Ramos (cell line): Measurements from ENCODE around the gene OTOG.

Experiments
- in situ Hi-C: fragments of 300-500 bp; cut with MboI; formaldehyde crosslinking; loops from one replicate; pipeline ENCODE4 v1.14.3; 2022; ENCODE audit warnings: low sequenced_read_pairs; ENCODE audit not compliant: unreplicated experiment

Gene OTOG

GRCh38 chr11:17642370-17642769, 95.3 kb downstream of the OTOG start:
- in situ Hi-C loops = no loop called here

DNA sequence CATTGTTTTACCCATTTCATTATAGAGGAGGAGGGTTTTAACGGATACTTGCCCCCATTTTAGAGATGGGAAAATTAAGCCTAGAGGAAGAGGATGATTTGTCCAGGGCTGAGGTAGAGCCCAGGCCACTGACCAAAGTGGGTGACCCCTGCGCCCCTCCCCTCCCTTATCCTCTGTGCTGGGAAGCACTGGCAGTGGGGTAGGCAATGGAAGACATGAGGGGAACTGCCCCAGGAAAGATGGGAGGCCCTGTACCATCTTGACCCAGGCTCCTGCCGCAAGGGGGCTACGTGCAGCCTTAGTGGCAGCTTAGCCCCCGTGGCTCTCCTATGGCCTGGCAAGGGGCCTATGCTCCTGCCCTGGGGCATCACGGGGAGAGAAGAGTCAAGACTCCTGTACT, 95.9 kb downstream of the OTOG start:
- in situ Hi-C loops = no loop called here

DNA sequence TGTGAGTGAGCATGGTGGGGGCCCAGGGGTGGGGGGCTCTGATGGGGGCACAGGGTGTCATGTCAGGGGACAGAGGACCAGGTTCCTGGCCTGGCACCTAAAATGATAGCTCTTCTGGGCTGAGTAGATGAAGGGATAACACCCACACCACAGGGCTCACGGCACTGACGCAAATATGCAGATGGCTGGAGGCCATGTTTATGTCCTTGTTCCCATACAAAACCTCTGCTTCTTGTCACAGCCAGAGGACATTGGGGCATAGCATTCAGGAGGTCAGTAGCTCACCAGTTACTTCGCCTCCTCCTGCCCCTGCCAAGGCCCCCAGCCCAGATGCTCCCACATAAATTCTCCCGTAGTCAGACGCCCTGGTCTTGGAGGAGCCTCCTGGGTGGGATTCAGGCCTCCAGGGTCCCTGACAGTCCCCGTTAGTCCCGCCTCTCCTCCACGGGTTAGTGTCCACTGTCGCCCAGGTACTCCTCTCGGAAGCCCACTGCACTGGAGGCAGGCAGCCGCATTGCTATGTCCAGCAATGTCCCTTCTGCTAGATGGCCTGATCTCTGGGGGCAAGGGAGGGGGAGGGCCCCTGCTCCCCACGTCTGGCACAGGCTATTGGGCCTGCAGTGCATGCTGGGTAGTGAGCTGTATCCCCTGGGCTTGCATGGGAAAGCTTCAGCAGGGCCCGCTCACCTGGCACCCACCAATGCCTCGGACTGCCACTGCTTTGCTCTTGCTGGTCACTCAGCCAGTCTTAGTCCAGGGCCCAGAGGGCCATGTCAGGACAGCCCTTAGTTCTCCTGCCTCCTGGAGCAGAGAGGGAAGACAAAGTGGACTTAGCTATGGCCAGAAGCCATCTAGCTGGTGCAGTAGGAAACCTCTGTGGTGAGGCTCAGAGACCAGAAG, 96.7 kb downstream of the OTOG start:
- in situ Hi-C loops = no loop called here

DNA sequence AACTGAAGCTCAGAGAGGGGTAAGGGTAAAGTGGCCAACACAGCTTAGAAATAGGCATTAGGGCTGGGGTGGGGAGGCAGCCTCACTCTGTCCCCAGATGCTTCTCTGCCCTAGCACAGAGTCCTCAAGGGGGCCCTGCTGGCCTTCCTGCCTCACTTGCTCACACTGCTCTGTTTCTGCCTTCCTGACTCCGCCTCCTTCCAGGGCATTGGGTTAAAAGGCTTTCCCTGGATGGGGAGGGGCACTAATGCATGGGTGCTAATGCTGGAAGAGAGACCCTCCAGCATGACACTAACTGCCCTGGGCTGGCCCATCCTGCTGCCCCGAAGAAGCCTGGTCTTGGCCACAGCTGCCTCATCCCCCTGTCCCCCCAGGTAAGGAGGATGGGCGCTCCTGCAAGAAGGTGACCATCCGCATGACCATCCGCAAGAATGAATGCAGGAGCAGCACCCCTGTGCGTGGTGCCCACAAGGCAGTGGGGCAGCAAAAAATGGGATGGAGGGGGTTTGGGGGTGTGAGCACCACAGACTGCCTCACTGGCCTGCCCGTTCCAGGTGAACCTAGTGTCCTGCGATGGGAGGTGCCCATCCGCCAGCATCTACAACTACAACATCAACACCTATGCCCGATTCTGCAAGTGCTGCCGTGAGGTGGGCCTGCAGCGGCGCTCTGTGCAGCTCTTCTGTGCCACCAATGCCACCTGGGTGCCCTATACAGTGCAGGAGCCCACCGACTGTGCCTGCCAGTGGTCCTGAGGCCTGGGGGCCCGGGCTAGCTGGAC, 98.3 kb downstream of the OTOG start:
- in situ Hi-C loops = no loop called here

DNA sequence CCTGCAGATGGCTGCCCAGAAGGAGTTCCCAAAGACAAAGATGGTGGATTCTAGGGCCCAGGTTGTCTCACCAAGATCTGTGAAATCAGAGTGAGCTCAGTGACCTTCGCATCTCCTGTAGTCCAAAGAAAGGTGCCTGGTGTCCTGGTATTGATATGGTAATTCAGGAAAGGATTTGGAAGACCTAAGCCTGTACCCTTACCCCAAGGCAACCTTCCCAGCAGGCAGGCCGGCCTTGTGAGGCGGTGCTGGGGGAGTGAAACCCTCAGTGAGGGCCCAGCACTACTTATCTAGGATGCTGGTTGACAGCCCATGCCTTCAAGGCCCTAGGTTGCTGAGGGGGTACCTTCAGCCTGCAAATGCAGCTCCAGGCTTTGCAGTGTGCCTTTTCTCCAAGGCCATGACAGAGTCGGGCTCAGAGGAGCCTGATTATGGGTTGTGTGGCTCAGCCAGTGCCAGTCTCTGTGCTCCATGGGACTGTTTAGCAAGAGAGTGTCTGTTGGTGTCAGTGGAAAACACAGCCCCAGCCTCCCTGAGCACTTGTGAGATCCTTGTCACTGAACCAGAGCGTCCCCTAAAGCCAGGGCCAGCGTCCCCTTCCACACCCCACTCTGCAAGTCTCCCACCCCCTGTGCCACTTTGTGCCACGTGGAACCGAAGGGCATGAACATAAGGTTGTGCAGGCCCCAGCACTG, 99.5 kb downstream of the OTOG start:
- in situ Hi-C loops = no loop called here

GRCh38 chr11:17648528-17648927, 101.5 kb downstream of the OTOG start:
- in situ Hi-C loops = no loop called here

DNA sequence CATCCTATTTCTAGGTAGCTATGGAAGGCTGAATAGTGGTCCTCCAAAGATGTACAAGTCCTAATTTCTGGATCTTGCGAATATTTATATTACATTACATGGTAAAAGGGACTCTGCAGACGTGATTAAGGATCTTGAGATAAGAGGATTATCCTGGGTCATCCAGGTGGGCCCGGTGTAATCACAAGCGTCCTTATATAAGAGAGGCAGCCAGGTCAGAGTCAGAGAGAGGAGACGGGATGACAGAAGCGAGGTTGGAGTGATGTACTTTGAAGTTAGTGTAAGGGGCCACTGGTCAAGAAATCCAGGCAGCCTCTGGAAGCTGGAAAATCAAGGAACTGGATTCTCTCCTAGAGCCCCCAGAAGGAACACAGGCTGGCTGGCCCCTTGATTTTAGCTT, 102.2 kb downstream of the OTOG start:
- in situ Hi-C loops = no loop called here

DNA sequence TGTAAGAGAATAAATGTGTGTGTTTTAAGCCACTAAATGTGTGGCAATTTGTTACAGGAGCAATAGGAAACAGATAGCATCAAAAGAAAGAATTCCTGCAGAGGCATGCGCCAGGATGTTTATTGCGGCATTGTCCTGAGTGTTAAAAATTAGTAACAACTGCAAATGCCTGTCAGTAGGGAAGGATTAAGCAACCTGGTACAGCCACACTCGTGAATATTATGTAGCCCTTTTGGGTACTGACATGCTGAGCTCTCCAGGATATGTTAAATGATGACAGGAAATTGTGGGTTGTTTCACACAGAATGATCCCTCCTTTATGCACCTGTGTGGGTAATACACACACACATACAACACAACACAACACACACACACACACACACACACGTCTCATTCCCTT, 102.6 kb downstream of the OTOG start:
- in situ Hi-C loops = no loop called here

DNA sequence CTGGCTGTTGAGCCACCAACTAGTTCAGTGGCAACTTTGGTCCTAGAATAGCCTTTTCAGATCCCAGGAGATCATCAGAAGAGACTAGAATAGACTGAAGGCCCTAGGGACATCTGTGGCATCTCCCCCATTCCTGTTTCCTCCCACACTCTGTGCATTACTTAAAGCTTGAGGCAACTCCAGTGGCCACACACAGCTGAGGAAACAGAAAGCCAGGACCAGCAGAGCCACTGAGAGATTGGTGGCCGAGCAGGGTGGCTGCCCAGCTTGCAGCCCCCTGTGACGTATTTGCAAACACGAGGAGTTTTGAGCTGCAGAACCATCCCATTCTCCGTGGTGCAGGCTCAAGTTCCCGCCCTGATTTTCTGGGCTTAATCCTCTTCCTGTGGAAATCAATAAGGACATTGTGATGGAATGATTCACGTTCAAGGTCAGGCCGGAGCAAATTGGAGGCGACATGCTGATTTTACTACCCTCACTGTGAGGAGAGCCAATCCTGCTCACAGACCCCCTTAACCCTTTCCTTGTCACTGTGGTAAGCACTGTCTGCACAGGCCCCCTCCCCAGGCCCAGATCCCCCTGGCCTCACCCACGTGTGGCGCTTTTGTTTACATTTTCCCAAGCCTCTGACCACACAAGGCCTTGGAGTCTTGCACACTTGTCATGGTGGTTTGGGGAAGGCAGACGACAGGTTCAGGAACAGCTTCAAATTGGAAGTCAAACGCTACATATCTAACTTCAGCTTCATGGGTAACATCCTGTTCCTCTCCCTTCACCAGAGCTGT, 103.3 kb downstream of the OTOG start:
- in situ Hi-C loops = no loop called here

DNA sequence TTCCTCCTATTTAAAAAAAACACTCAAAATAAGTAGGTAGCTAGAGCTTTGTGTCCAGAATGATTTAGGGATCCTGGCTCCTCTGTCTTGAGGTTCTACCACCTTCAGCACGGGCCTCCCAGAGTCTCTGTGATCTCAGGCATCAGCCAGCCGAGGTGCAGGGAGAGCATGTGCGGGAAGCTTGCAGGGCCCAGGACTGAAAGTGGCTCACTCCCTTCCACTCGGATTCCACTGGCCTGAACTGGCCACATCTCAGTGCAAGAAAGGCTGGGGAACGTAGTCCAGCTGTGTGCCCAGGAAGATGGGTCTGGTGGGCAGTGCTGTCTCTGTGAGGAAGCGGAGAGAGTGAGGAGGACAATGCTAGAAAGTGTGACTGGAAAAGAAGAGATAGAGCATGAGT, 104.0 kb downstream of the OTOG start:
- in situ Hi-C loops = no loop called here

GRCh38 chr11:17651681-17652080, 104.6 kb downstream of the OTOG start:
- in situ Hi-C loops = no loop called here

- in situ Hi-C loops = no loop called here
Measured at GRCh38 chr11:17652556-17652955, 105.5 kb downstream of the OTOG start.

DNA sequence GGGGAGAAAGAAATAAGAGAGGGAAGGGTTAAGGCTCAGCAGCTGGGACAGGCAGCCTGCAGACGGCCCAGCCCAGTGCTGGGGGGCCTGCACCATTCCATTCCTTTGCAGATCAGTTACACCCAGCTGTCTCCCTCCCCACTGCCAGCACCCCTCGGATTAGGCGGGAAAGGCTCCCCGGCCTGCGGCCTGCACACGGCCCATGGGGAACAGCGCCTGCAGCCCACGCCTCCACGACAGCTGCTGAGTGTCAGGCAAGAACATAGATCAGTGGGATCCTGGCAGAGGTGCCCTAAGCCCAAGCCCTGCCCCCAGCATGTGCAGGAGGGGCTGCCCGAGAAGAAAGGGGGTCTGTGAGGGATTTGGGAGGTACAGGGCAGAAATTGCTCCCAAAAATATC, 106.6 kb downstream of the OTOG start:
- in situ Hi-C loops = no loop called here

- in situ Hi-C loops = no loop called here
Measured at GRCh38 chr11:17655682-17656081, 108.6 kb downstream of the OTOG start.

DNA sequence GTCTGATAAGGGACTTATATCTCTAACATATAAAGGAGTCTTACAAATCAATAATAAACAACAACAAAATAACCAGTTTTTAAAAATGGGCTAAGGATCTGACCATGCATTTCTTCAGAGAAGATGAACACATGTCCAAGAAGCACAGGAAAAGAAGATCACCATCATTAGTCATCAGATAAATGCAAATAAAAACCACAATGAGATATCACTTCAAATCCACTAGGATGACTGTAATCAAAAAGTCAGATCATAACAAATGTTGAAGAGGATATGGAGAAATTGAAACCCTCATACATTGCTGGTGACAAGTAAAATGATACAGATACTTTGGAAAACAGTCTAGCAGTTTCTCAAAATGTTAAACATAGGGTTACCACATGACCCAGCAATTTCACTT, 111.2 kb downstream of the OTOG start:
- in situ Hi-C loops = no loop called here

DNA sequence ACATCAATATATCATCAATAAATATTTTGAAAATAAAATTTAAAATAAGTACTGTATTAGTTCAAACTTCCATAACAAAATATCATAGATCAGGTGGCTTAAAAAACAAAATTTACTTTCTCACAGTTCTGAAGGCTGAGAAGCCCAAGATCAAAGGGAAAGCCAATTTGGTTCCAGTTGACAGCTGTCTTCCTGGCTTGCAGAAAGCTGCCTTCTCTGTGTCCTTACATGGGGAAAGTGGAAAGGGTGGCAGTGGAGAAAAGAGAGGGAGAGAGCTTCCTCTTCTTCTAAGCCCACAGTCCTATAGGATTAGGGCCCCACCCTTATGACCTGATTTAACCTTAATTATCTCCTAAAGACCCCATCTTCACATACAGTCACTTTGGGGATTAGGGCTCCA, 121.1 kb downstream of the OTOG start:
- in situ Hi-C loops = no loop called here

GRCh38 chr11:17672469-17672868, 125.4 kb downstream of the OTOG start:
- in situ Hi-C loops = no loop called here

DNA sequence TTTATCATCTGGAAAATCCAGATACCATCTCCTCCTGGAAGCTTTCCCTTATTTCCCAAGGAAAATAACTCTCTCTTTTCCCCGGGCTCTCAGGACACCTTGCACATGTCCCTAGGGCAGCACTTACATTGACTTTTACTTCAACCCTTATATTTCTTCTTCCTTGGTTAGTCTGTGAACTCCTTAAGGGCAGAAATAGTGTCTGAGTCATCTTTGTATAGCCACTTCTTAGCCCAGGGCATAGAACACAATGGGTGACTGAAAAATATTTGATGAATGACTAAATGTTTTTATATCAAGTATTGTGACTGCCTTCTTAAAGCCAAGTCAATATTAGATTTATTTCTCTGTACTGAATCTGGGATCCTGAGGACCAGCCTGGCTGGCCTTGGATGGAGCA, 126.9 kb downstream of the OTOG start:
- in situ Hi-C loops = no loop called here

DNA sequence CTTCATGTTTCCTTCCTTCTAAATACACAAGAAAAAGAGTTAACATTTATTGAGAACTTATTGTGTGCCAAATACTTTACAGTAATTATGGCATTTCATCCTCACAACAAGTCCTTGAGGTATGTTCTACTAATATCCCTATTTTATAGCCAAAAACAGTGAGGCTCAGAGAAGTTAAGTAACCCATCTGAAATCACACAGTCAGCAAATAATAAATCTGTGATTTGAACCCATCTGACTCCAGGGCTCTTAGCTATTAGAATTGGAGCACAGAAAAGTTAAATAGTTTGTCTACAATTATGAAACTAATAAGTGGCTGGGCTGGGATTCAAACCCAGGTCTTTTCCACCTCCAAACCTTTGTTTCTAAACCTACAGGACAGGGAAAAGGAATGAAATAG, 135.8 kb downstream of the OTOG start:
- in situ Hi-C loops = no loop called here
